Neural crest cell (in vitro differentiated cells): ENCODE results near the gene C4orf50. TPM values are rescaled to one million over a fixed set of nuclear protein-coding genes. Genes with fewer than 3 reads are reported as not detected.

Experiments
- DNase-seq: peaks from one replicate; pipeline ENCODE4 v3.0.0; 2021; ENCODE audit warnings: low read depth, mixed read lengths, low spot score
- H3K27ac Mint-ChIP-seq: one replicate; pipeline ENCODE4 v1.8.0; 2021; ENCODE audit warnings: mild to moderate bottlenecking, mixed read lengths; ENCODE audit not compliant: unreplicated experiment
- H3K27me3 Mint-ChIP-seq: 2 replicates; pipeline ENCODE4 v1.8.0; 2021; ENCODE audit warnings: low read depth, mild to moderate bottlenecking, mixed read lengths
- H3K36me3 Mint-ChIP-seq: 2 replicates; pipeline ENCODE4 v1.8.0; 2021; ENCODE audit warnings: low read depth, mild to moderate bottlenecking, mixed read lengths
- H3K4me1 Mint-ChIP-seq: 2 replicates; pipeline ENCODE4 v1.8.0; 2021; ENCODE audit warnings: mixed read lengths
- H3K4me3 Mint-ChIP-seq: one replicate; pipeline ENCODE4 v1.8.0; 2021; ENCODE audit warnings: mild to moderate bottlenecking, mixed read lengths
- H3K9me3 Mint-ChIP-seq: 2 replicates; pipeline ENCODE4 v1.8.0; 2021; ENCODE audit warnings: mixed read lengths
- CTCF ChIP-seq: fragments of 200-600 bp; sonication (generic); conservative IDR thresholded peaks from 2 replicates; pipeline ENCODE4 v1.5.0; 2021; ENCODE audit warnings: antibody characterized with exemption, mild to moderate bottlenecking
- total RNA-seq: library from RNA; stranded (reverse); gene quantifications from 2 replicates; pipeline ENCODE4 v1.2.1, GENCODE V29; 2021

The C4orf50 gene
- total RNA-seq, 1 donor from 2014 or later: 0.02 TPM

GRCh38 chr4:5885733-5886132 is 132.5 kb downstream of the C4orf50 start:
- peak overlapping the region; percentile 96 for H3K4me3 Mint-ChIP-seq
- H3K36me3 Mint-ChIP-seq: no peaks in the 10 kb centered on the region
- DNase-seq: no peak
- H3K9me3 Mint-ChIP-seq: no peaks in the 10 kb centered on the region
- H3K27me3 Mint-ChIP-seq: peaks cover 12% of the 10 kb centered on the region
- TF ChIP-seq CTCF: no peak
- no peak overlapping the region for H3K27ac Mint-ChIP-seq
- H3K4me1 Mint-ChIP-seq: peaks cover 68% of the 10 kb centered on the region

GRCh38 chr4:5884796-5885195 is 133.4 kb downstream of the C4orf50 start:
- no peak for DNase-seq
- Mint-ChIP-seq H3K9me3 (no peaks in the 10 kb centered on the region), H3K4me3 (peak overlapping the region; percentile 96), H3K36me3 (no peaks in the 10 kb centered on the region), H3K27ac (no peak overlapping the region), H3K4me1 (peaks cover 63% of the 10 kb centered on the region), H3K27me3 (peaks cover 4% of the 10 kb centered on the region)
- TF ChIP-seq CTCF: no peak

- TF ChIP-seq CTCF: no peak
- Mint-ChIP-seq H3K36me3 (no peaks in the 10 kb centered on the region), H3K27ac (no peak overlapping the region), H3K9me3 (no peaks in the 10 kb centered on the region), H3K27me3 (peaks cover 2% of the 10 kb centered on the region), H3K4me3 (peak overlapping the region; percentile 29), H3K4me1 (peaks cover 61% of the 10 kb centered on the region)
- DNase-seq: no peak
Measured at GRCh38 chr4:5883916-5884315, 134.3 kb downstream of the C4orf50 start.

GRCh38 chr4:5882947-5883346 is 135.3 kb downstream of the C4orf50 start:
- Mint-ChIP-seq H3K4me3 (peak overlapping the region; percentile 69), H3K4me1 (peaks cover 62% of the 10 kb centered on the region), H3K9me3 (no peaks in the 10 kb centered on the region), H3K36me3 (no peaks in the 10 kb centered on the region), H3K27me3 (no peaks in the 10 kb centered on the region), H3K27ac (no peak overlapping the region)
- no peak for TF ChIP-seq CTCF
- DNase-seq: no peak

- Mint-ChIP-seq H3K4me1 (peaks cover 65% of the 10 kb centered on the region), H3K4me3 (no peak overlapping the region), H3K36me3 (no peaks in the 10 kb centered on the region), H3K9me3 (no peaks in the 10 kb centered on the region), H3K27ac (no peak overlapping the region), H3K27me3 (no peaks in the 10 kb centered on the region)
- DNase-seq: no peak
- no peak for TF ChIP-seq CTCF
Measured at GRCh38 chr4:5881340-5881739, 136.9 kb downstream of the C4orf50 start.

- H3K9me3 Mint-ChIP-seq: peaks cover 3% of the 10 kb centered on the region
- H3K4me1 Mint-ChIP-seq: peaks cover 60% of the 10 kb centered on the region
- DNase-seq: no peak
- TF ChIP-seq CTCF: no peak
- no peak overlapping the region for H3K27ac Mint-ChIP-seq
- H3K4me3 Mint-ChIP-seq: no peak overlapping the region
- peaks cover 5% of the 10 kb centered on the region for H3K36me3 Mint-ChIP-seq
- H3K27me3 Mint-ChIP-seq: no peaks in the 10 kb centered on the region
Measured at GRCh38 chr4:5878359-5878758, 139.9 kb downstream of the C4orf50 start.
